HepG2 (cell line): ENCODE results near the gene TRPT1. TPM values are rescaled to one million over a fixed set of nuclear protein-coding genes. Genes with fewer than 3 reads are reported as not detected.

Experiments used
- CENPBD1 ChIP-seq: sonication (generic); formaldehyde crosslinking; IDR thresholded peaks from 2 replicates; pipeline ENCODE4 v1.8.0; 2022; ENCODE audit warnings: missing genetic modification reagents, low read depth, mild to moderate bottlenecking, borderline replicate concordance
- CHD4 ChIP-seq: fragments of 200-600 bp; sonication (generic); IDR thresholded peaks from 2 replicates; pipeline ENCODE4 v1.7.0; 2017; ENCODE audit warnings: mild to moderate bottlenecking, low read length, borderline replicate concordance
- HMG20B ChIP-seq: conservative IDR thresholded peaks from 2 replicates; pipeline ENCODE4 v1.6.1; 2016; ENCODE audit warnings: missing genetic modification reagents, missing compliant biosample characterization
- ISL2 ChIP-seq: sonication (generic); formaldehyde crosslinking; IDR thresholded peaks from 2 replicates; pipeline ENCODE4 v1.5.0; 2020; ENCODE audit warnings: missing genetic modification reagents
- MED1 ChIP-seq: sonication (generic); formaldehyde crosslinking; IDR thresholded peaks from 2 replicates; pipeline ENCODE4 v1.4.0; 2020; ENCODE audit warnings: missing genetic modification reagents
- NFE2L1 ChIP-seq: sonication (generic); formaldehyde crosslinking; IDR thresholded peaks from 2 replicates; pipeline ENCODE4 v1.4.0; 2020; ENCODE audit warnings: missing genetic modification reagents, mild to moderate bottlenecking, borderline replicate concordance
- POLR2AphosphoS5 ChIP-seq: IDR thresholded peaks from 2 replicates; pipeline ENCODE4 v1.6.1; 2012; ENCODE audit warnings: low read depth, low read length
- TCF7 ChIP-seq: sonication (generic); IDR thresholded peaks from 2 replicates; pipeline ENCODE4 v1.6.1; 2016; ENCODE audit warnings: antibody characterized with exemption, low read depth
- THAP11 ChIP-seq: IDR thresholded peaks from 2 replicates; pipeline ENCODE4 v1.6.1; 2016; ENCODE audit warnings: missing biosample characterization, missing genetic modification reagents
- TRIM24 ChIP-seq: sonication (generic); formaldehyde crosslinking; IDR thresholded peaks from 2 replicates; pipeline ENCODE4 v1.8.0; 2022; ENCODE audit warnings: mild to moderate bottlenecking, missing genetic modification reagents
- WIZ ChIP-seq: sonication (generic); formaldehyde crosslinking; IDR thresholded peaks from 2 replicates; pipeline ENCODE4 v1.5.1; 2020; ENCODE audit warnings: mild to moderate bottlenecking, missing genetic modification reagents
- ZC3H4 ChIP-seq: sonication (generic); formaldehyde crosslinking; IDR thresholded peaks from 2 replicates; pipeline ENCODE4 v1.4.0; 2020; ENCODE audit warnings: missing genetic modification reagents, borderline replicate concordance
- ZFP90 ChIP-seq: sonication (generic); formaldehyde crosslinking; IDR thresholded peaks from 2 replicates; pipeline ENCODE4 v1.8.0; 2022; ENCODE audit warnings: missing genetic modification reagents, mild to moderate bottlenecking, inconsistent platforms, borderline replicate concordance
- ZNF10 ChIP-seq: sonication (generic); formaldehyde crosslinking; IDR thresholded peaks from 2 replicates; pipeline ENCODE4 v1.4.0; 2020; ENCODE audit warnings: mild to moderate bottlenecking, low read depth, missing genetic modification reagents, borderline replicate concordance
- ZNF20 ChIP-seq: sonication (generic); formaldehyde crosslinking; IDR thresholded peaks from 2 replicates; pipeline ENCODE4 v1.4.0; 2020; ENCODE audit warnings: mild to moderate bottlenecking, moderate library complexity, missing genetic modification reagents
- ZNF30 ChIP-seq: sonication (generic); formaldehyde crosslinking; IDR thresholded peaks from 2 replicates; pipeline ENCODE4 v1.5.0; 2020; ENCODE audit warnings: mild to moderate bottlenecking, missing genetic modification reagents
- ZNF331 ChIP-seq: sonication (generic); formaldehyde crosslinking; IDR thresholded peaks from 2 replicates; pipeline ENCODE4 v1.4.0; 2020; ENCODE audit warnings: missing genetic modification reagents
- ZNF501 ChIP-seq: sonication (generic); formaldehyde crosslinking; IDR thresholded peaks from 2 replicates; pipeline ENCODE4 v1.5.1; 2020; ENCODE audit warnings: mild to moderate bottlenecking, moderate library complexity, missing genetic modification reagents
- ZNF816 ChIP-seq: sonication (generic); formaldehyde crosslinking; IDR thresholded peaks from 2 replicates; pipeline ENCODE4 v1.8.0; 2022; ENCODE audit warnings: missing genetic modification reagents, mild to moderate bottlenecking, borderline replicate concordance
- polyA plus RNA-seq, 8 experiments: library from polyadenylated mRNA; depleted of rRNA in 3 of 8; stranded (reverse) in 7 of 8; unstranded in 1 of 8; fragments of >200 nt; fragmentation: Illumina TruSeq in 4 of 8; extraction: Trizol in 4 of 8; gene quantifications; 2 replicates each; pipeline versions ENCODE4 v1.2.1 to v1.2.3, GENCODE V29; 2011 to 2016; ENCODE audit warnings: low read depth in 4 of 8, missing spikeins in 1 of 8, mixed read lengths in 1 of 8; ENCODE audit not compliant: insufficient read depth in 1 of 8
- total RNA-seq, 5 experiments: library from RNA; depleted of rRNA; stranded (reverse); fragments of >200 nt; fragmentation: Illumina TruSeq; extraction: Trizol; gene quantifications; 2 replicates each; pipeline ENCODE4 v1.2.3, GENCODE V29; 2016; ENCODE audit warnings: low read depth in 1 of 5
- TF ChIP-seq, protein P1 (sequence below): sonication (generic); formaldehyde crosslinking; IDR thresholded peaks from 2 replicates; pipeline ENCODE4 v1.8.0; 2022; ENCODE audit warnings: low read depth, missing genetic modification reagents
- TF ChIP-seq, protein P2 (sequence below): sonication (generic); formaldehyde crosslinking; IDR thresholded peaks from 2 replicates; pipeline ENCODE4 v1.4.0; 2020; ENCODE audit warnings: missing genetic modification reagents
- TF ChIP-seq, protein P3 (sequence below): sonication (generic); formaldehyde crosslinking; IDR thresholded peaks from 2 replicates; pipeline ENCODE4 v1.4.0; 2020; ENCODE audit warnings: missing genetic modification reagents

Gene TRPT1
- total and polyA plus RNA-seq, 2 of the 13 experiments (the other 11 are each of a cell fraction or from before 2014, with no cell fraction given) = 24.8 to 40.7 TPM

GRCh38 chr11:64204464-64204989 lies 21.5 kb downstream of the TRPT1 start (continued):
- TF ChIP-seq, protein P1, sequence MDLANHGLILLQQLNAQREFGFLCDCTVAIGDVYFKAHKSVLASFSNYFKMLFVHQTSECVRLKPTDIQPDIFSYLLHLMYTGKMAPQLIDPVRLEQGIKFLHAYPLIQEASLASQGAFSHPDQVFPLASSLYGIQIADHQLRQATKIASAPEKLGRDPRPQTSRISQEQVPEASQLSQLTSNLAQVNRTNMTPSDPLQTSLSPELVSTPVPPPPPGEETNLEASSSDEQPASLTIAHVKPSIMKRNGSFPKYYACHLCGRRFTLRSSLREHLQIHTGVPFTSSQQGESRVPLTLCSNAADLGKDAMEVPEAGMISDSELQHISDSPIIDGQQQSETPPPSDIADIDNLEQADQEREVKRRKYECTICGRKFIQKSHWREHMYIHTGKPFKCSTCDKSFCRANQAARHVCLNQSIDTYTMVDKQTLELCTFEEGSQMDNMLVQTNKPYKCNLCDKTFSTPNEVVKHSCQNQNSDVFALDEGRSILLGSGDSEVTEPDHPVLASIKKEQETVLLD (CRISPR knock-in tag) = no peak
- no peak for TF ChIP-seq ZC3H4
- no peak for TF ChIP-seq ZNF10 (CRISPR knock-in tag)
- TF ChIP-seq CHD4 = no peak
- no peak for TF ChIP-seq ZFP90 (CRISPR knock-in tag)
- TF ChIP-seq, protein P2, sequence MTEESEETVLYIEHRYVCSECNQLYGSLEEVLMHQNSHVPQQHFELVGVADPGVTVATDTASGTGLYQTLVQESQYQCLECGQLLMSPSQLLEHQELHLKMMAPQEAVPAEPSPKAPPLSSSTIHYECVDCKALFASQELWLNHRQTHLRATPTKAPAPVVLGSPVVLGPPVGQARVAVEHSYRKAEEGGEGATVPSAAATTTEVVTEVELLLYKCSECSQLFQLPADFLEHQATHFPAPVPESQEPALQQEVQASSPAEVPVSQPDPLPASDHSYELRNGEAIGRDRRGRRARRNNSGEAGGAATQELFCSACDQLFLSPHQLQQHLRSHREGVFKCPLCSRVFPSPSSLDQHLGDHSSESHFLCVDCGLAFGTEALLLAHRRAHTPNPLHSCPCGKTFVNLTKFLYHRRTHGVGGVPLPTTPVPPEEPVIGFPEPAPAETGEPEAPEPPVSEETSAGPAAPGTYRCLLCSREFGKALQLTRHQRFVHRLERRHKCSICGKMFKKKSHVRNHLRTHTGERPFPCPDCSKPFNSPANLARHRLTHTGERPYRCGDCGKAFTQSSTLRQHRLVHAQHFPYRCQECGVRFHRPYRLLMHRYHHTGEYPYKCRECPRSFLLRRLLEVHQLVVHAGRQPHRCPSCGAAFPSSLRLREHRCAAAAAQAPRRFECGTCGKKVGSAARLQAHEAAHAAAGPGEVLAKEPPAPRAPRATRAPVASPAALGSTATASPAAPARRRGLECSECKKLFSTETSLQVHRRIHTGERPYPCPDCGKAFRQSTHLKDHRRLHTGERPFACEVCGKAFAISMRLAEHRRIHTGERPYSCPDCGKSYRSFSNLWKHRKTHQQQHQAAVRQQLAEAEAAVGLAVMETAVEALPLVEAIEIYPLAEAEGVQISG (CRISPR knock-in tag) = no peak
- TF ChIP-seq POLR2AphosphoS5 = no peak
- no peak for TF ChIP-seq ZNF501
- TF ChIP-seq NFE2L1 = no peak
- TF ChIP-seq ZNF331 (CRISPR knock-in tag) = 0 out of 2 replicates have a peak, but pooled peaks have one; percentile 9
- TF ChIP-seq MED1 = no peak
- TF ChIP-seq ZNF20 (CRISPR knock-in tag) = no peak
- TF ChIP-seq THAP11 (CRISPR knock-in tag) = peak; percentile 46; the same call in 1 of the 2 replicates
- no peak for TF ChIP-seq CENPBD1 (CRISPR knock-in tag)
- TF ChIP-seq ZNF816 = no peak
- no peak for TF ChIP-seq ISL2 (CRISPR knock-in tag)
- no peak for TF ChIP-seq WIZ
- no peak for TF ChIP-seq TCF7
- TF ChIP-seq ZNF30 = no peak
- TF ChIP-seq TRIM24 (CRISPR knock-in tag) = no peak
- no peak for TF ChIP-seq HMG20B (CRISPR knock-in tag)
- TF ChIP-seq, protein P3, sequence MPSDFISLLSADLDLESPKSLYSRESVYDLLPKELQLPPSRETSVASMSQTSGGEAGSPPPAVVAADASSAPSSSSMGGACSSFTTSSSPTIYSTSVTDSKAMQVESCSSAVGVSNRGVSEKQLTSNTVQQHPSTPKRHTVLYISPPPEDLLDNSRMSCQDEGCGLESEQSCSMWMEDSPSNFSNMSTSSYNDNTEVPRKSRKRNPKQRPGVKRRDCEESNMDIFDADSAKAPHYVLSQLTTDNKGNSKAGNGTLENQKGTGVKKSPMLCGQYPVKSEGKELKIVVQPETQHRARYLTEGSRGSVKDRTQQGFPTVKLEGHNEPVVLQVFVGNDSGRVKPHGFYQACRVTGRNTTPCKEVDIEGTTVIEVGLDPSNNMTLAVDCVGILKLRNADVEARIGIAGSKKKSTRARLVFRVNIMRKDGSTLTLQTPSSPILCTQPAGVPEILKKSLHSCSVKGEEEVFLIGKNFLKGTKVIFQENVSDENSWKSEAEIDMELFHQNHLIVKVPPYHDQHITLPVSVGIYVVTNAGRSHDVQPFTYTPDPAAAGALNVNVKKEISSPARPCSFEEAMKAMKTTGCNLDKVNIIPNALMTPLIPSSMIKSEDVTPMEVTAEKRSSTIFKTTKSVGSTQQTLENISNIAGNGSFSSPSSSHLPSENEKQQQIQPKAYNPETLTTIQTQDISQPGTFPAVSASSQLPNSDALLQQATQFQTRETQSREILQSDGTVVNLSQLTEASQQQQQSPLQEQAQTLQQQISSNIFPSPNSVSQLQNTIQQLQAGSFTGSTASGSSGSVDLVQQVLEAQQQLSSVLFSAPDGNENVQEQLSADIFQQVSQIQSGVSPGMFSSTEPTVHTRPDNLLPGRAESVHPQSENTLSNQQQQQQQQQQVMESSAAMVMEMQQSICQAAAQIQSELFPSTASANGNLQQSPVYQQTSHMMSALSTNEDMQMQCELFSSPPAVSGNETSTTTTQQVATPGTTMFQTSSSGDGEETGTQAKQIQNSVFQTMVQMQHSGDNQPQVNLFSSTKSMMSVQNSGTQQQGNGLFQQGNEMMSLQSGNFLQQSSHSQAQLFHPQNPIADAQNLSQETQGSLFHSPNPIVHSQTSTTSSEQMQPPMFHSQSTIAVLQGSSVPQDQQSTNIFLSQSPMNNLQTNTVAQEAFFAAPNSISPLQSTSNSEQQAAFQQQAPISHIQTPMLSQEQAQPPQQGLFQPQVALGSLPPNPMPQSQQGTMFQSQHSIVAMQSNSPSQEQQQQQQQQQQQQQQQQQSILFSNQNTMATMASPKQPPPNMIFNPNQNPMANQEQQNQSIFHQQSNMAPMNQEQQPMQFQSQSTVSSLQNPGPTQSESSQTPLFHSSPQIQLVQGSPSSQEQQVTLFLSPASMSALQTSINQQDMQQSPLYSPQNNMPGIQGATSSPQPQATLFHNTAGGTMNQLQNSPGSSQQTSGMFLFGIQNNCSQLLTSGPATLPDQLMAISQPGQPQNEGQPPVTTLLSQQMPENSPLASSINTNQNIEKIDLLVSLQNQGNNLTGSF (CRISPR knock-in tag) = no peak
